Measurements from ENCODE around the gene ADO.

DNA sequence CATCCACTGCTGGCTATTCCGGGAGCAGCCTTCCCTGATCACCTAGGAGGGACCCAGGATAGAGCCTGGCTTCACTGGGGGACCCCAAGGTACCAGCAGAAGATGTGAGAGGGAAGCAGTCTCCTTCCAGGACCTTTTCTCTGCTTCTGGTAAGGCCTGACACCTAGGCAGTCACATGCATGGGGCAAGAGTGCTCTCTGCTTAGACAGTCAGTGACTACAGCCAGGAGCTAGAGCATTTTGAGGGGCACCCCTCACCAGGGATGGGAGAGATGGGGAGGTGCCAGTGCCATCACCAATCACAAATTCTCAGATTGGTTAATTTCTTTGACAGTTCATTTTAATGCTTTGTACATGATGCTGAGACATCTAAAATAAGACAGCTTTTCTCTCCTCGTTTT, 13.9 kb upstream of the ADO start:
- TF ChIP-seq, protein P1, sequence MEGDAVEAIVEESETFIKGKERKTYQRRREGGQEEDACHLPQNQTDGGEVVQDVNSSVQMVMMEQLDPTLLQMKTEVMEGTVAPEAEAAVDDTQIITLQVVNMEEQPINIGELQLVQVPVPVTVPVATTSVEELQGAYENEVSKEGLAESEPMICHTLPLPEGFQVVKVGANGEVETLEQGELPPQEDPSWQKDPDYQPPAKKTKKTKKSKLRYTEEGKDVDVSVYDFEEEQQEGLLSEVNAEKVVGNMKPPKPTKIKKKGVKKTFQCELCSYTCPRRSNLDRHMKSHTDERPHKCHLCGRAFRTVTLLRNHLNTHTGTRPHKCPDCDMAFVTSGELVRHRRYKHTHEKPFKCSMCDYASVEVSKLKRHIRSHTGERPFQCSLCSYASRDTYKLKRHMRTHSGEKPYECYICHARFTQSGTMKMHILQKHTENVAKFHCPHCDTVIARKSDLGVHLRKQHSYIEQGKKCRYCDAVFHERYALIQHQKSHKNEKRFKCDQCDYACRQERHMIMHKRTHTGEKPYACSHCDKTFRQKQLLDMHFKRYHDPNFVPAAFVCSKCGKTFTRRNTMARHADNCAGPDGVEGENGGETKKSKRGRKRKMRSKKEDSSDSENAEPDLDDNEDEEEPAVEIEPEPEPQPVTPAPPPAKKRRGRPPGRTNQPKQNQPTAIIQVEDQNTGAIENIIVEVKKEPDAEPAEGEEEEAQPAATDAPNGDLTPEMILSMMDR (IDR thresholded peaks at IDR 0.05), result no peak
- no peak for TF ChIP-seq POLR2A (IDR thresholded peaks at IDR 0.05)

Data from lower leg skin (tissue), 3 donors.